ENCODE results near the gene XPNPEP2.
A peak's percentile ranks its signal among the peaks of the same experiment; 100 is the strongest.

XPNPEP2 gene

GRCh38 chrX:129754056-129755024 lies 15.6 kb downstream of the XPNPEP2 start:
- no peak for DNase-seq

GRCh38 chrX:129755779-129756650 lies 17.2 kb downstream of the XPNPEP2 start:
- DNase-seq: peak; percentile 4

- DNase-seq: no peak
These were observed 20.8 kb downstream of the XPNPEP2 start for GRCh38 chrX:129759576-129760061.

GRCh38 chrX:129760155-129760554 lies 21.4 kb downstream of the XPNPEP2 start:
- no peak for DNase-seq

GRCh38 chrX:129760981-129761380 lies 22.2 kb downstream of the XPNPEP2 start:
- DNase-seq: no peak

- no peak for DNase-seq
These were observed 22.8 kb downstream of the XPNPEP2 start for GRCh38 chrX:129761596-129761995.

- DNase-seq: no peak
These were observed 23.7 kb downstream of the XPNPEP2 start for GRCh38 chrX:129762448-129762847.

- DNase-seq: no peak
These were observed 24.9 kb downstream of the XPNPEP2 start for GRCh38 chrX:129763666-129764065.

GRCh38 chrX:129768186-129768585 lies 29.4 kb downstream of the XPNPEP2 start:
- no peak for DNase-seq

- DNase-seq: no peak
These were observed 30.0 kb downstream of the XPNPEP2 start for GRCh38 chrX:129768586-129769466.

- no peak for DNase-seq
These were observed 30.8 kb downstream of the XPNPEP2 start for GRCh38 chrX:129769467-129770154.

- no peak for DNase-seq
These were observed 32.7 kb downstream of the XPNPEP2 start for GRCh38 chrX:129771266-129771995.

- no peak for DNase-seq
These were observed 34.1 kb downstream of the XPNPEP2 start for GRCh38 chrX:129772796-129773431.

- DNase-seq: no peak
These were observed 35.1 kb downstream of the XPNPEP2 start for GRCh38 chrX:129773649-129774458.

- DNase-seq: no peak
These were observed 38.6 kb downstream of the XPNPEP2 start for GRCh38 chrX:129777218-129778030.

- no peak for DNase-seq
These were observed 40.4 kb downstream of the XPNPEP2 start for GRCh38 chrX:129779086-129779672.

GRCh38 chrX:129779747-129780146 lies 41.0 kb downstream of the XPNPEP2 start, which contains the start of gene SASH3:
SASH3 (plus strand) TSS chrX:129779949; CDS start chrX:129780098, 149 bp downstream.
- no peak for DNase-seq

- no peak for DNase-seq
These were observed 41.8 kb downstream of the XPNPEP2 start for GRCh38 chrX:129780441-129781105.
